Measurements from ENCODE around the gene KIF1B. TPM values are rescaled to one million over a fixed set of nuclear protein-coding genes. Genes with fewer than 3 reads are reported as not detected.

KIF1B gene
- total and polyA plus RNA-seq, 8 donors: 8.2 to 26.4 (median 19.3) TPM

GRCh38 chr1:10387677-10388386 lies 177.5 kb downstream of the KIF1B start:
- DNase-seq (no peak), FAIRE-seq (peak; percentile 37), ATAC-seq (peak; percentile 44 to 80 (median 74))
- Histone ChIP-seq H3K4me1 (peaks cover 0 to 7% (median 0%) of the 10 kb centered on the region in 3 donors), H3K4me3 (no peak overlapping the region), H3K9me3 (no peaks in the 10 kb centered on the region), H3K36me3 (no peaks in the 10 kb centered on the region), H3K27me3 (no peaks in the 10 kb centered on the region), H3K27ac (peak overlapping the region in 1 of 4 donors; percentile 22)
- no peak for TF ChIP-seq CTCF (IDR thresholded peaks at IDR 0.05)
- 44 to 52% methylated on average over 3 of the region's 3 CpGs for WGBS, 2 donors
- intact Hi-C loops (cut with DNase I): no loop called here

GRCh38 chr1:10388387-10388715 lies 178.0 kb downstream of the KIF1B start:
- no peak for DNase-seq
- Histone ChIP-seq H3K27ac (peak overlapping the region in 1 of 4 donors; percentile 33), H3K4me1 (peaks cover 0 to 7% (median 0%) of the 10 kb centered on the region in 3 donors), H3K9me3 (no peaks in the 10 kb centered on the region), H3K36me3 (no peaks in the 10 kb centered on the region), H3K27me3 (no peaks in the 10 kb centered on the region), H3K4me3 (no peak overlapping the region)
- 76 to 80% methylated on average over 3 of the region's 3 CpGs for WGBS, 2 donors
- intact Hi-C loops (cut with DNase I): no loop called here
- FAIRE-seq: no peak
- no peak for TF ChIP-seq CTCF (IDR thresholded peaks at IDR 0.05)
- peak in 2 of 4 donors; percentile 17 to 22 for ATAC-seq

- H3K9me3 ChIP-seq: no peaks in the 10 kb centered on the region
- intact Hi-C loops (cut with DNase I): no loop called here
- peaks cover 0 to 7% (median 0%) of the 10 kb centered on the region in 3 donors for H3K4me1 ChIP-seq
- ATAC-seq: no peak
- H3K36me3 ChIP-seq: no peaks in the 10 kb centered on the region
- peak in 2 of 6 donors; percentile 9 to 24 for DNase-seq
- TF ChIP-seq CTCF (IDR thresholded peaks at IDR 0.05): no peak
- WGBS, 2 donors: 74 to 83% methylated on average over 6 of the region's 6 CpGs
- H3K4me3 ChIP-seq: no peak overlapping the region
- no peaks in the 10 kb centered on the region for H3K27me3 ChIP-seq
- H3K27ac ChIP-seq: no peak overlapping the region
- no peak for FAIRE-seq
Measured at GRCh38 chr1:10389271-10389973, 179.1 kb downstream of the KIF1B start.

GRCh38 chr1:10396870-10397269 lies 186.5 kb downstream of the KIF1B start:
- peaks cover 0 to 12% (median 0%) of the 10 kb centered on the region in 3 donors for H3K4me1 ChIP-seq
- TF ChIP-seq CTCF (IDR thresholded peaks at IDR 0.05): no peak
- no peak overlapping the region for H3K4me3 ChIP-seq
- intact Hi-C loops (cut with DNase I): no loop called here
- 84 to 87% methylated on average over 3 of the region's 3 CpGs for WGBS, 2 donors
- H3K27ac ChIP-seq: no peak overlapping the region
- FAIRE-seq: no peak
- ATAC-seq: no peak
- H3K9me3 ChIP-seq: no peaks in the 10 kb centered on the region
- H3K27me3 ChIP-seq: no peaks in the 10 kb centered on the region
- no peak for DNase-seq
- H3K36me3 ChIP-seq: no peaks in the 10 kb centered on the region

Measured in pancreas (tissue), 10 donors.